ENCODE measurements around the gene ZBTB14.

Gene ZBTB14, protein sequence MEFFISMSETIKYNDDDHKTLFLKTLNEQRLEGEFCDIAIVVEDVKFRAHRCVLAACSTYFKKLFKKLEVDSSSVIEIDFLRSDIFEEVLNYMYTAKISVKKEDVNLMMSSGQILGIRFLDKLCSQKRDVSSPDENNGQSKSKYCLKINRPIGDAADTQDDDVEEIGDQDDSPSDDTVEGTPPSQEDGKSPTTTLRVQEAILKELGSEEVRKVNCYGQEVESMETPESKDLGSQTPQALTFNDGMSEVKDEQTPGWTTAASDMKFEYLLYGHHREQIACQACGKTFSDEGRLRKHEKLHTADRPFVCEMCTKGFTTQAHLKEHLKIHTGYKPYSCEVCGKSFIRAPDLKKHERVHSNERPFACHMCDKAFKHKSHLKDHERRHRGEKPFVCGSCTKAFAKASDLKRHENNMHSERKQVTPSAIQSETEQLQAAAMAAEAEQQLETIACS

DNA sequence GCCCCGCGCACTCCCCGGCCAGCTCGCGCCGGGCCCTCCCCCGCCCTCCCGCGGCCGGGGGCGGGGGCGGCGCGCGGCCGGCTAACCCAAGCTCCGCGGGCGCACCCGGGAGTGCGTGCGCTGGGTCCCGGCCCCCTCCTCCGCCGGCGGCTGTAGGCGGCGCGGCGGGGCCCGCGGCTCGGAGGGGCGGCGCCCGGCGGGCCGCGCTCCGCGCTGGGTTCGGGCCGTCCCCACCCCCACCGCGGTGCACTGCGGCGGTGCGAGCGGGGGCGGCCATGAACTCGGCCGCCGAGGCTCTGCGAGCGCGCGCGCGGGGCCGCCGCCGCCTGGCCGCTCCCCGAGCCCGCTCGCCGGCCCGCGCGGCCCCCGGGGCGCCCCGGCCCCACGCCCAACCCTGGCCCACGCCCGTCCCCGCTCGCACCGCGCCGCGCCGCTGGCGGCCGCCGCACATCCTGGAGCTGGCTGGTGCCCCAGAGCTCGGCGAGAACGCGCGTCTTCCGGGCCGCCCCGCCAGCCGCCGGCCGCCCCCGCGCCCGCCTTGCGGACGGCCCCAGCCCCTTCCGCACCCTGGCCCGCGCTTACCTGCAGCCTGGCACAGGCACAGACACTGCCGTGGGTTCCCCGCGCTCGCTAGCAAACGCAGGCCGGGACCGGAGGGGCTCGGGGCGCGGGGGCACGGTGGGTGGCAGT is at the start of gene ZBTB14:
ZBTB14 (minus strand) TSS at position 496 of the 690 bp plus-strand sequence. CDS start 2,480 bp downstream, outside the sequence.
- CTCF ChIA-PET: interaction anchor here (0.6 kb wide), 1 partner anchor 56 kb away, joined by 3 read pairs; no protein-coding TSS in a partner anchor
- peak; percentile 51 for DNase-seq (ENCODE audit: extremely low spot score)
- POLR2A ChIA-PET: interaction anchor here (0.6 to 2.5 kb wide), 8 partner anchors 9 to 249 kb away, joined by 3 to 13 read pairs (median 3); partner anchors contain the start of gene EPB41L3
- no peak for TF ChIP-seq SUZ12 (IDR thresholded peaks at IDR 0.05)
- TF ChIP-seq L3MBTL2 (conservative IDR thresholded peaks at IDR 0.05): no peak
- no peak for TF ChIP-seq ARNT (IDR thresholded peaks at IDR 0.05)
- TF ChIP-seq HDGF (IDR thresholded peaks at IDR 0.05; ENCODE audit: borderline replicate concordance): no peak
- no peak for TF ChIP-seq FOXA1 (IDR thresholded peaks at IDR 0.05)
- no peak for TF ChIP-seq NFRKB (IDR thresholded peaks at IDR 0.05)
- TF ChIP-seq ZNF384 (IDR thresholded peaks at IDR 0.05): no peak
- TF ChIP-seq LEF1 (IDR thresholded peaks at IDR 0.05; ENCODE audit: borderline replicate concordance): no peak
- no peak for TF ChIP-seq CTBP1 (IDR thresholded peaks at IDR 0.05; ENCODE audit: borderline replicate concordance)
- TF ChIP-seq SP1 (IDR thresholded peaks at IDR 0.05): no peak
- TF ChIP-seq, protein P1, sequence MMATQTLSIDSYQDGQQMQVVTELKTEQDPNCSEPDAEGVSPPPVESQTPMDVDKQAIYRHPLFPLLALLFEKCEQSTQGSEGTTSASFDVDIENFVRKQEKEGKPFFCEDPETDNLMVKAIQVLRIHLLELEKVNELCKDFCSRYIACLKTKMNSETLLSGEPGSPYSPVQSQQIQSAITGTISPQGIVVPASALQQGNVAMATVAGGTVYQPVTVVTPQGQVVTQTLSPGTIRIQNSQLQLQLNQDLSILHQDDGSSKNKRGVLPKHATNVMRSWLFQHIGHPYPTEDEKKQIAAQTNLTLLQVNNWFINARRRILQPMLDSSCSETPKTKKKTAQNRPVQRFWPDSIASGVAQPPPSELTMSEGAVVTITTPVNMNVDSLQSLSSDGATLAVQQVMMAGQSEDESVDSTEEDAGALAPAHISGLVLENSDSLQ (IDR thresholded peaks at IDR 0.05): no peak
- TF ChIP-seq TARDBP (IDR thresholded peaks at IDR 0.05): no peak
- no peak for TF ChIP-seq FOXM1 (IDR thresholded peaks at IDR 0.05; ENCODE audit: borderline replicate concordance)
- no peak for TF ChIP-seq BHLHE40 (IDR thresholded peaks at IDR 0.05; ENCODE audit: borderline replicate concordance)
- TF ChIP-seq ELF4 (IDR thresholded peaks at IDR 0.05): no peak
- TF ChIP-seq FOXK2 (IDR thresholded peaks at IDR 0.05): no peak

DNA sequence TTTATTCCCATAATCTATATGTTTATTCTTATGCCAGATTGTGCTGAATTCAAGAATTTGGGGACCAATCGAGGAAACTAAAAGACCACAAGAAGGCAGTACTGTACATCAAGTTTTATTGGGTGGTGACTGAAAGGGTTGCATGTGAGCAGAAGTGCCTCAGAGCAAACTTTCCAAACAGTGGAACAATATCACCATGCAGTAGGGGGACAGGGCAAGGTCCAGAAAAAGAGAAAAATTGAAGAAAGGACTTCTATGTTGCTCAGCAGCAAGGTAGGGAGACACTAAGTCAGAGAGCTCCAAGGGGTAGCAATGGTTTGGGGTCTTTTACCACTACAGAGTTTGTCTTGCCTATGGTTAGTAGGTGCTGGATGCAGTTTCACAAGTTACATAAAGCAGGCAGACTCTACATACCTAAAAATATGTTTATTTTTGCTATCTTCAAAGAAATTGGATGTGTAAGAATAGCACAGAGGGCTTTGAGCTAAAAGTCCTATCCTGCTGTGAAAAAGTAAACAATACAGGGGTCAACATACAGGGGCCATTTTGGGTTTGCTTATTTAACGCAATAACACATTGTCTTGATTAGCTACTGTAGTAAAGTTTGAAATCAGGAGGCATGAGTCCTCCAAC is 43.8 kb upstream of the ZBTB14 start:
- DNase-seq (ENCODE audit: extremely low spot score): no peak
- POLR2A ChIA-PET: no interaction called here
- TF ChIP-seq NFRKB (IDR thresholded peaks at IDR 0.05): no peak
- no peak for TF ChIP-seq ELF4 (IDR thresholded peaks at IDR 0.05)
- no peak for TF ChIP-seq CTBP1 (IDR thresholded peaks at IDR 0.05; ENCODE audit: borderline replicate concordance)
- no peak for TF ChIP-seq ZNF384 (IDR thresholded peaks at IDR 0.05)
- TF ChIP-seq LEF1 (IDR thresholded peaks at IDR 0.05; ENCODE audit: borderline replicate concordance): no peak
- TF ChIP-seq, protein P1 (IDR thresholded peaks at IDR 0.05): no peak
- no peak for TF ChIP-seq L3MBTL2 (conservative IDR thresholded peaks at IDR 0.05)
- TF ChIP-seq FOXA1 (IDR thresholded peaks at IDR 0.05): no peak
- TF ChIP-seq SUZ12 (IDR thresholded peaks at IDR 0.05): no peak
- TF ChIP-seq ARNT (IDR thresholded peaks at IDR 0.05): no peak
- TF ChIP-seq SP1 (IDR thresholded peaks at IDR 0.05): no peak
- TF ChIP-seq FOXK2 (IDR thresholded peaks at IDR 0.05): no peak
- TF ChIP-seq HDGF (IDR thresholded peaks at IDR 0.05; ENCODE audit: borderline replicate concordance): no peak
- no peak for TF ChIP-seq FOXM1 (IDR thresholded peaks at IDR 0.05; ENCODE audit: borderline replicate concordance)
- no peak for TF ChIP-seq TARDBP (IDR thresholded peaks at IDR 0.05)
- TF ChIP-seq BHLHE40 (IDR thresholded peaks at IDR 0.05; ENCODE audit: borderline replicate concordance): no peak
- CTCF ChIA-PET: no interaction called here

DNA sequence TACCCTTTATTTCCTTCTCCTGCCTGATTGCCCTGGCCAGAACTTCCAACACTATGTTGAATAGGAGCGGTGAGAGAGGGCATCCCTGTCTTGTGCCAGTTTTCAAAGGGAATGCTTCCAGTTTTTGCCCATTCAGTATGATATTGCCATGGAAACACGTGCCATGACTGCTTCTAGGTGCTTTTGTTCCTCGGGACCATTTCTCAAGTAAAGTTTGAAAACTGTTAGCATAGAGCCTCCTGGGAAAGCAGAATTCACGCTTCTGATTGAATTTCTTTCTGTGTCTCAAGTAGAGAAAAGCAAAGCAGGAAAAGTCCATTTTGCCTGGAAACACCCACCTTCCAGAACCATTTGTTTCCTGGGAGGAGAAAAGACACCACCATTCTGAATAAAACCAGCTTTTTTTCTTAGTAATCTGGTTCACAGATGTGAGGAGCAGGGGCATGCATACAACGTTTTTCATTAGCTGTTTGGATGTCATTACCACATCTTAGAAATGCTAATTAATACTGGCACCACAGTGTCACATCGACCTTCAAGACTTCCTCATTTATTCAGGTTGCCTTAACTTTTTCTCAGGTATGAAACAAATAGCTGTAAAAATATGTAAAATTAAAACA is 39.0 kb upstream of the ZBTB14 start:
- ChIA-PET POLR2A (no interaction called here), CTCF (no interaction called here)
- TF ChIP-seq NFRKB (IDR thresholded peaks at IDR 0.05) (no peak), LEF1 (IDR thresholded peaks at IDR 0.05; ENCODE audit: borderline replicate concordance) (no peak), TARDBP (IDR thresholded peaks at IDR 0.05) (no peak), CTBP1 (IDR thresholded peaks at IDR 0.05; ENCODE audit: borderline replicate concordance) (no peak), FOXM1 (IDR thresholded peaks at IDR 0.05; ENCODE audit: borderline replicate concordance) (no peak), ZNF384 (IDR thresholded peaks at IDR 0.05) (no peak), BHLHE40 (IDR thresholded peaks at IDR 0.05; ENCODE audit: borderline replicate concordance) (no peak), FOXA1 (IDR thresholded peaks at IDR 0.05) (no peak), ARNT (IDR thresholded peaks at IDR 0.05) (no peak), ELF4 (IDR thresholded peaks at IDR 0.05) (no peak), SUZ12 (IDR thresholded peaks at IDR 0.05) (no peak), SP1 (IDR thresholded peaks at IDR 0.05) (no peak), FOXK2 (IDR thresholded peaks at IDR 0.05) (no peak)
- TF ChIP-seq, protein P1 (IDR thresholded peaks at IDR 0.05): no peak
- DNase-seq (ENCODE audit: extremely low spot score): no peak

DNA sequence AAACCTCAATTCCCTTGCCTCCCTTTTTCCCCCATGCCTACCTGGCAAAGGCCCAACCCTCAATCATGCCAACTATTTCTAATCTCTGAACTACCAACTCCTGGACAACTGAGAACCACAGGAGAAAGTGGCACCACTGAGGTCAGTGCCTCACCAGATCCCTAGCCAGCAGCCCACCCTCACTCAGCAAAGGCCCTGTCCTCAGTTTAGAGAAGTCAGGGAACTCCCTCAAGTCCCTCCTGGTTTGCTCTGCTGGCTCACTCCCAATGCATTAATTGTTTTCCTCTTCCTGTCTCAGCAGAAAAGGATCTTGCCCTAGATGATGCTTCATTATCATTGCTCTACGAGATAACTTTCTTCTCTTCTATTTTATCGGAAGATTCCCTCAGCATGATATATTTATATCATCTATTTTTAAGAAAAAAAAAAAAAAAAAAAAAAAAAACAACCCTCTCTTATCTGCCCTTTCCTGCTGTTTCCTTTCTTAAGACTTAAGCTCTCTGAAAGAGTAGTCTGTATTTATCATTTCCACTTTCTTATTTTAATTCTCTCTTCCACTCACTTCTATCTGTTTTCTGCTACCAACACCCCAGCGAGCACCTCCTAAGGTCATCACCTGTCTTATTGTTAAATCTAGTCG is 22.7 kb upstream of the ZBTB14 start:
- CTCF ChIA-PET: no interaction called here
- POLR2A ChIA-PET: no interaction called here
- DNase-seq (ENCODE audit: extremely low spot score): no peak
- no peak for TF ChIP-seq BHLHE40 (IDR thresholded peaks at IDR 0.05; ENCODE audit: borderline replicate concordance)
- TF ChIP-seq SP1 (IDR thresholded peaks at IDR 0.05): no peak
- no peak for TF ChIP-seq TARDBP (IDR thresholded peaks at IDR 0.05)
- TF ChIP-seq ARNT (IDR thresholded peaks at IDR 0.05): no peak
- no peak for TF ChIP-seq ELF4 (IDR thresholded peaks at IDR 0.05)

Measured in HEK293T (cell line).